ENCODE results near the gene NAV3.

DNA sequence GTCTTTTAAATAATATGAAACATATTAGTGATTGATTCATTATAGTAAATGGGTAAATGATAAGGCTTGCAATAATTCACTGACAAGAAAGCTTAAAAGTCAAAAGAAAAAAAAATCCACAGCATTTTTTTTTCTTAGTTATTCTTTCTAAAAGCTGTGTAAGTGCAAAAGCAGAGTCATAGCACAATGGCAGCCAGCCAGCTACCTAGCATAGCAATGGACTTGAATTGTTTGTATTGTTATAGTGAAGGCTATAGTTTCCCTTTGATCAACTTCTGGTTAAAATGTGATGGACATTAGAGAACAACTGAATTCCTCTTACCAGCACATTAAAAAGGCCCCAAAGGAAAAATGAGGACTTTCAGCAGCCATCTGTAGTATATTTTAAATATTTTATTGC is 232.1 kb downstream of the NAV3 start:
- TF ChIP-seq, protein P1, sequence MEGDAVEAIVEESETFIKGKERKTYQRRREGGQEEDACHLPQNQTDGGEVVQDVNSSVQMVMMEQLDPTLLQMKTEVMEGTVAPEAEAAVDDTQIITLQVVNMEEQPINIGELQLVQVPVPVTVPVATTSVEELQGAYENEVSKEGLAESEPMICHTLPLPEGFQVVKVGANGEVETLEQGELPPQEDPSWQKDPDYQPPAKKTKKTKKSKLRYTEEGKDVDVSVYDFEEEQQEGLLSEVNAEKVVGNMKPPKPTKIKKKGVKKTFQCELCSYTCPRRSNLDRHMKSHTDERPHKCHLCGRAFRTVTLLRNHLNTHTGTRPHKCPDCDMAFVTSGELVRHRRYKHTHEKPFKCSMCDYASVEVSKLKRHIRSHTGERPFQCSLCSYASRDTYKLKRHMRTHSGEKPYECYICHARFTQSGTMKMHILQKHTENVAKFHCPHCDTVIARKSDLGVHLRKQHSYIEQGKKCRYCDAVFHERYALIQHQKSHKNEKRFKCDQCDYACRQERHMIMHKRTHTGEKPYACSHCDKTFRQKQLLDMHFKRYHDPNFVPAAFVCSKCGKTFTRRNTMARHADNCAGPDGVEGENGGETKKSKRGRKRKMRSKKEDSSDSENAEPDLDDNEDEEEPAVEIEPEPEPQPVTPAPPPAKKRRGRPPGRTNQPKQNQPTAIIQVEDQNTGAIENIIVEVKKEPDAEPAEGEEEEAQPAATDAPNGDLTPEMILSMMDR (IDR thresholded peaks at IDR 0.05; ENCODE audit: low read depth, low read length): no peak
- no peak for TF ChIP-seq EZH2phosphoT487 (IDR thresholded peaks at IDR 0.05; ENCODE audit: low read depth)

All from OCI-LY3 (cell line).